Loucy (cell line): Measurements from ENCODE around the gene HDGF.

ENCODE experiments used
- EZH2phosphoT487 ChIP-seq: fragments of 200-600 bp; IDR thresholded peaks from 2 replicates; pipeline ENCODE4 v1.6.1; 2018; ENCODE audit warnings: antibody characterized with exemption, mild to moderate bottlenecking, moderate library complexity, borderline replicate concordance
- TF ChIP-seq, protein P1 (sequence below): fragments of 200-600 bp; sonication (generic); conservative IDR thresholded peaks from 2 replicates; pipeline ENCODE4 v1.5.1; 2014; ENCODE audit warnings: mild to moderate bottlenecking, antibody characterized with exemption, low read length

DNA sequence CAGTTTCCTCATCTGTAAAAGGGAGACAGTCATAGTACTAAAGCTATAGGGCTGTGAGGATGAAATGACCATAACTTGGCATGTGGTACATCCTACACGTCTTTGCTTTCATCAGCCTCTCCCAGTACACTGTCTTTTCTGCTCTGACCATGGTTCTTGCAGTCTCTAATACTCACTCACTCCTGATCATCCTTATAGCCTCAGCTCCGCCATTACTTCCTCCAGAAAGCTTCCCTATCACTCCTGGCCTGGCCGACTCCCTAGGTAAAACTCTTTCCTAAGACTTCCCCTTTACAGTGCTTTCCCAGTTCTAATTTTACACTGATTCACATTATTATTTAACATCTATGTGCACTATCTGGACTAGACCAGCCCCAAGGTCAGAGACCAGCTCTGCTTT is 5.6 kb downstream of the HDGF start:
- TF ChIP-seq, protein P1, sequence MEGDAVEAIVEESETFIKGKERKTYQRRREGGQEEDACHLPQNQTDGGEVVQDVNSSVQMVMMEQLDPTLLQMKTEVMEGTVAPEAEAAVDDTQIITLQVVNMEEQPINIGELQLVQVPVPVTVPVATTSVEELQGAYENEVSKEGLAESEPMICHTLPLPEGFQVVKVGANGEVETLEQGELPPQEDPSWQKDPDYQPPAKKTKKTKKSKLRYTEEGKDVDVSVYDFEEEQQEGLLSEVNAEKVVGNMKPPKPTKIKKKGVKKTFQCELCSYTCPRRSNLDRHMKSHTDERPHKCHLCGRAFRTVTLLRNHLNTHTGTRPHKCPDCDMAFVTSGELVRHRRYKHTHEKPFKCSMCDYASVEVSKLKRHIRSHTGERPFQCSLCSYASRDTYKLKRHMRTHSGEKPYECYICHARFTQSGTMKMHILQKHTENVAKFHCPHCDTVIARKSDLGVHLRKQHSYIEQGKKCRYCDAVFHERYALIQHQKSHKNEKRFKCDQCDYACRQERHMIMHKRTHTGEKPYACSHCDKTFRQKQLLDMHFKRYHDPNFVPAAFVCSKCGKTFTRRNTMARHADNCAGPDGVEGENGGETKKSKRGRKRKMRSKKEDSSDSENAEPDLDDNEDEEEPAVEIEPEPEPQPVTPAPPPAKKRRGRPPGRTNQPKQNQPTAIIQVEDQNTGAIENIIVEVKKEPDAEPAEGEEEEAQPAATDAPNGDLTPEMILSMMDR = no peak
- TF ChIP-seq EZH2phosphoT487 = no peak
